ENCODE results near the gene ENDOU. TPM values are rescaled to one million over a fixed set of nuclear protein-coding genes. Genes with fewer than 3 reads are reported as not detected.
A peak's percentile ranks its signal among the peaks of the same experiment; 100 is the strongest.

The ENDOU gene
- total RNA-seq, 4 donors from 2014 or later, result 0.42 to 1.9 (median 0.75) TPM

DNA sequence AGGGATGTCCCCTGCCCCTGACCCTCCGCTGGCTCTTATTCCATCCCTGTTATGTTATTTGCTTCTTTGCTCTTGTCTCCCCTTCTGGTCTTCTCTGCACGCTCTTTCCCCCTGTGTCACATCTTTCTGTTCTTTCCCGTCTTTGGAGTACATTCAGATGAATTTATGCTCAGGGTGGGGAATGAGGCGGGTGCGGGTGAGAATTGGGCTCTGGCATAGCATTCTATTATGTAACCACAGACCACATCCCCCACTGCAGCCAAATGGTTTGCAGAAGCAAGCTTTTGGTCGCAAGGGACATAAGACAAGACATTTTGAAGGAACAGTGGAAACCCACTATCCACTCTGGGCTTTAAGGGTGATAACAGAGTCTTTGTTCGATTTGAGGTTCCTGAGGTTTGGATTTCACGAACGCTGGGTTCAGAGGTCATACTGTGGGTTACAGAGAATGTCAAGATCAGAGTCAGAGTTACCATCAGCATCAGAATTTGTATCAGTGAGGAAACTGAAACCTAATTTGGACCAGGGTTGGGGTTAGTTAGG is 3.8 kb downstream of the ENDOU start:
- H3K4me3 ChIP-seq, result no peak overlapping the region
- no peak overlapping the region for H3K27ac ChIP-seq
- H3K36me3 ChIP-seq, result peaks cover 0 to 15% of the 10 kb centered on the region in 2 donors
- H3K27me3 ChIP-seq, result no peaks in the 10 kb centered on the region
- H3K9me3 ChIP-seq, result no peaks in the 10 kb centered on the region
- TF ChIP-seq POLR2AphosphoS5 (IDR thresholded peaks at IDR 0.05) (no peak), POLR2A (IDR thresholded peaks at IDR 0.05) (no peak), EP300 (IDR thresholded peaks at IDR 0.05) (no peak)
- TF ChIP-seq, protein P1, sequence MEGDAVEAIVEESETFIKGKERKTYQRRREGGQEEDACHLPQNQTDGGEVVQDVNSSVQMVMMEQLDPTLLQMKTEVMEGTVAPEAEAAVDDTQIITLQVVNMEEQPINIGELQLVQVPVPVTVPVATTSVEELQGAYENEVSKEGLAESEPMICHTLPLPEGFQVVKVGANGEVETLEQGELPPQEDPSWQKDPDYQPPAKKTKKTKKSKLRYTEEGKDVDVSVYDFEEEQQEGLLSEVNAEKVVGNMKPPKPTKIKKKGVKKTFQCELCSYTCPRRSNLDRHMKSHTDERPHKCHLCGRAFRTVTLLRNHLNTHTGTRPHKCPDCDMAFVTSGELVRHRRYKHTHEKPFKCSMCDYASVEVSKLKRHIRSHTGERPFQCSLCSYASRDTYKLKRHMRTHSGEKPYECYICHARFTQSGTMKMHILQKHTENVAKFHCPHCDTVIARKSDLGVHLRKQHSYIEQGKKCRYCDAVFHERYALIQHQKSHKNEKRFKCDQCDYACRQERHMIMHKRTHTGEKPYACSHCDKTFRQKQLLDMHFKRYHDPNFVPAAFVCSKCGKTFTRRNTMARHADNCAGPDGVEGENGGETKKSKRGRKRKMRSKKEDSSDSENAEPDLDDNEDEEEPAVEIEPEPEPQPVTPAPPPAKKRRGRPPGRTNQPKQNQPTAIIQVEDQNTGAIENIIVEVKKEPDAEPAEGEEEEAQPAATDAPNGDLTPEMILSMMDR (IDR thresholded peaks at IDR 0.05), result no peak
- ATAC-seq, result no peak
- H3K4me1 ChIP-seq, result peaks cover 8 to 37% (median 18%) of the 10 kb centered on the region in 3 donors
- 80 to 86% methylated on average over 3 to 9 of the region's 9 CpGs for WGBS, 2 donors (ENCODE audit: low coverage in 1 of 2)

DNA sequence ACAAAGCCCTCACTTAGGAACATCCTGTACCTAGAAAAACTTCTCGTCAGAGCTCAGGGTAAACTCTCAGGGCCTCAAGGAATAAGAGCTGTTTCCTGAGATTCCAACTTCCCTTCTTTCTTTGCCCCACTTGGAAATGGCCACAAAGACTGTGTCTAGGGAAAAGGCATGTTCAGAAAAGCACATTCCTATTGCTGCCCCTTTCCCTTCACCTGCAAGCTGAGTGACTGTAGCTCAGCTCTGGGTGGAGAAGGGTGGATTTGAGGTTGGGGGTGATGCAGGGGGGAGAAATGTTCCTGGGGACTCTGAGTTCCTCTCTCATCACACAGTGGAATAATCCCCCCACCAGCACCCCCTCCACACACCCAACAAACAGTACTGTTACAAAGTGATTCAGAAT is 6.8 kb downstream of the ENDOU start:
- TF ChIP-seq, protein P1 (IDR thresholded peaks at IDR 0.05), result no peak
- TF ChIP-seq POLR2AphosphoS5 (IDR thresholded peaks at IDR 0.05), result peak; percentile 58
- no peak for ATAC-seq
- H3K27me3 ChIP-seq, result no peaks in the 10 kb centered on the region
- peaks cover 0 to 15% of the 10 kb centered on the region in 2 donors for H3K36me3 ChIP-seq
- no peak overlapping the region for H3K4me3 ChIP-seq
- H3K9me3 ChIP-seq, result no peaks in the 10 kb centered on the region
- H3K4me1 ChIP-seq, result peaks cover 8 to 63% (median 32%) of the 10 kb centered on the region in 3 donors
- H3K27ac ChIP-seq, result peak overlapping the region; percentile 69 to 86 (median 84)
- WGBS, 2 donors (ENCODE audit: low coverage in 1 of 2), result 40 to 63% methylated on average over 1 of the region's 1 CpG

DNA sequence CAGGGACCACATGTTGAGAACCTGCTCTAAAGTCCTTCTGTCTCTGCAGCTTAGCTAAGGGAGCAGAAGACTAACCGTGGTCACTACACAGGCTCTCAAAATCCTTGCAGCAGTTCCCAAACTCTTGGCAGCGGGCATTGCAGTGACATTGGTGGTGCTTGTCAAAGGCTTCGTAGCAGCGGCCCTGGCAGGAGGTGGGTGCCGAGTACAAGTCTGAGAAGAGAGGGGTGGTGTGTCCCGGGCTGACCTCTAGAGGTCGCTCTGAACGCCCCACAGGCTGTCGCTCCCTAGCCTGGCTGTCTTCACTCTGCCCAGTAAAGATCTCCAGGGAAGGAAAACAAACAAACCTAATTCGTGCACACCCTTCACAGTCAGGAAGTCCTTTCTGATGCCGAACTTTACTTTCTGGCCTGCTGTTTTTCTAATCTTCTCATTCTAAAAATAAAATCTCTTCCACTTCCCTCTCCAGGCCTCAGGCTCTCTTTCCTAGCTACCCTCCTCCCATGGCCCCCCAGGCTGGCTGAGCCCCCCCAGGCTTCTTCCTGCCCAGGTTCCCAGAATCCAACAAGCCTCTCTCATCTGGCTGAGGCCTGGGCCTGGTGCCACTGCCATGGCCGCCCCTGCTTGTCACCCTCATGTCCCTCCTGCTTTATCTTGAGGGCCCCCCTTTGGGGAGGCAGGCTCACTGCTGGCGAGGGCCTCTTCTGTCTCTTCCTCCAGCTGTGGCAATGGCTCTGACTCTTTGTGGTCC is 7.7 kb downstream of the ENDOU start:
- Histone ChIP-seq H3K4me3 (no peak overlapping the region), H3K4me1 (peaks cover 8 to 56% (median 32%) of the 10 kb centered on the region in 3 donors), H3K9me3 (no peaks in the 10 kb centered on the region), H3K27me3 (no peaks in the 10 kb centered on the region), H3K36me3 (peaks cover 0 to 12% of the 10 kb centered on the region in 2 donors), H3K27ac (peak overlapping the region; percentile 69 to 86 (median 84))
- peak; percentile 86 for ATAC-seq
- 7 to 9% methylated on average over 8 to 13 of the region's 13 CpGs for WGBS, 2 donors (ENCODE audit: low coverage in 1 of 2)
- TF ChIP-seq EP300 (IDR thresholded peaks at IDR 0.05) (no peak), POLR2AphosphoS5 (IDR thresholded peaks at IDR 0.05) (peak; percentile 58)
- TF ChIP-seq, protein P1 (IDR thresholded peaks at IDR 0.05), result peak; percentile 38 to 88 (median 64)

DNA sequence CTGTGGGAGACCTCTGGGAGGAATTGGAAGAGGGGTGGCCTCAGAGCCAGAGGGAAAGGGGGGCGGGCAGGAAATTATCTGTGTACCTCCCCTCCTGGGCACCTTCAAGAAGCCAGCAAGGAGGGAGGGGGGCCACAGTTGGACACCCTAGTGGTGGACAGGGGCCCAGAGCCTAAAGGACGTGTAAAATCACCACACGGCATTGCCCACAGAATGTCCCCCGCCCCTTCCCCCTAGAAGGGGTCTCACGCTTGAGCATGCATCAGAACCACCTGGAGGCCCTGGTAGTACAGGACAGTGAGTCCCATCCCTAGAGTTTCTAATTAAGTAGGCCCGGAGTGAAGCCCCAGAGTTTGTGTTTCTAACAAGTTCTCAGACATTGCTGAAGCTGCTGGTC is 8.2 kb downstream of the ENDOU start:
- ATAC-seq, result no peak
- Histone ChIP-seq H3K27me3 (no peaks in the 10 kb centered on the region), H3K9me3 (no peaks in the 10 kb centered on the region), H3K4me1 (peaks cover 8 to 54% (median 32%) of the 10 kb centered on the region in 3 donors), H3K4me3 (no peak overlapping the region), H3K36me3 (peaks cover 0 to 10% of the 10 kb centered on the region in 2 donors), H3K27ac (peak overlapping the region; percentile 39 to 86 (median 84))
- 33 to 95% methylated on average over 1 to 4 of the region's 6 CpGs for WGBS, 2 donors (ENCODE audit: low coverage in 1 of 2)
- TF ChIP-seq EP300 (IDR thresholded peaks at IDR 0.05), result no peak
- TF ChIP-seq, protein P1 (IDR thresholded peaks at IDR 0.05), result no peak
- no peak for TF ChIP-seq POLR2AphosphoS5 (IDR thresholded peaks at IDR 0.05)
- TF ChIP-seq POLR2A (IDR thresholded peaks at IDR 0.05), result no peak

Measured in gastroesophageal sphincter (tissue), 4 donors.